ENCODE measurements around the gene TTC6.

TTC6 gene

DNA sequence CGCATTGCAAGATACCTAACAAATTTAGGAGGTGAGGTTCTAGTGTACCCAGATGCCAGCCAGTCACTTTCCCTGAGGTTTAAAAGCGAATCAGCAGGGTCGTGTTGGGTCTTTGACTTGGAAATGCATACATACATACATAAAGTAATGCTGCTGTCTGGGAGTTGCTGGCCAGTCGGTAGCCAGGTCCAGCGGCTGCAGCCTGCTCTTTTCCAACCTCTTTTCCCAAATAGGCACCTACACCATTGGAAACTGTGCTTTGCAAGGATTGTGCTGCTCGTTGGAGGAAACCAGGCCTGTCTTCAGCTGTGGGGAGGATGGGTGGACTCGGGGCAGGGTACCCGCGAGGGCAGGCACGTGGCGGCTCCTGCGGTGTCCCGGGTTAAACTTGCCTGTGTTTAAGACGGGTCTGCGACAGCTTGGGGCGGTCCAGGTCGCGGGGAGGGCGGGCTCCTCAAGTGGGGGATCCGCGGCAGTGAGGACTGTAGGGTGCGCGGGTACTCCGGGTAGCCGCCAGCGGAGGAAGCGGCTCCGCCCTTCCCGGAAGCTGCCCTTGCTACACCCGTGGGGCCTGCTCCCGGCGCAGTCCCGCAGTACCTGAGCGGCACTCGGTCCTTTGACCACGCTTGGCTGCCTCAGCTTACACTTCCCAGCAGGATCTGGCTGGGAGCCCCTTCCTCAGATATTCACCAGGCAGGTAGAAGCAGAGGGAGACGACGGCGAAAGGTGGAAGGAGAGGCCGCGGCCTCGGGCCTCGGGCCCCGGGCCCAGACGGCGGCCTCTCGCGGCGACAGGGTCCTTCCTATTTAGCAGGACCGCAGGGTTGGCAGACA is 2.7 kb downstream of the TTC6 start:
- DNase-seq = no peak

DNA sequence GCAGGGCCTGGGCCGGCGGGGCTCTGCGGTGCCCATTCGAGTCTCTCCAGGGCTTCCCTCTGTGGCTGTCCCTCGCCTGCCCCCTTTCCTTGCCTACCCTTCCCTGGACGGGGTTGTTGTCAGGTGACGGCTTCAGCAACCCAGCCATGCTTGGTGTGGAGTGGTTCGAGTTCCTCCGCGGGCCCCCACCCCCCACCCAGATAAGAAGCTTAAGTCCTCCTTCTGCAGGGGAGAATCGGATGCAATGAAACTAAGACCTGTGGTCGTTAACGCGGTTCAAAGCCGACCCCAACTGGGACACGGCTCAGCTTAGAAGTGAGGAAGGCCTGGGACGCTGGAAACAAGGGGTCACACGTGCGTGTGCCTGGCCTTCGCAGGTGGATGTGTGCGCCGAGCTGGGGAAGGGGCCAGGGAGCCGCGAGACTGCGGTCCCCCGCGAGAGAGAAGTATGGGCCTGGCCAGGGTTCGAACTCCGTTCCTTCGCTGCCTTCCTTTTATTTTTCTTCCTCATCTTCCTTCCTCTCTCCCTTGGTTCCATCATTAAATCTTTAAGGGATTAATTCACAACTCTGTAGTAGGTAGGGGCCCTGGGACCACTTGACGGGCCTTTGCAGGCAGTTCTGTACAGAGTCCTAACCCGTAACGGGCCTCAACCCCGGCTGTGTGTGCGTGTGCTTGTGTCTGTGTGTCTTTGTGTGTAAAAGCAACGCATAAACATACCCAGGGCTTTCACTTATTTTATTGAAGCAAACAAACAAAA is 3.5 kb downstream of the TTC6 start:
- DNase-seq = no peak

DNA sequence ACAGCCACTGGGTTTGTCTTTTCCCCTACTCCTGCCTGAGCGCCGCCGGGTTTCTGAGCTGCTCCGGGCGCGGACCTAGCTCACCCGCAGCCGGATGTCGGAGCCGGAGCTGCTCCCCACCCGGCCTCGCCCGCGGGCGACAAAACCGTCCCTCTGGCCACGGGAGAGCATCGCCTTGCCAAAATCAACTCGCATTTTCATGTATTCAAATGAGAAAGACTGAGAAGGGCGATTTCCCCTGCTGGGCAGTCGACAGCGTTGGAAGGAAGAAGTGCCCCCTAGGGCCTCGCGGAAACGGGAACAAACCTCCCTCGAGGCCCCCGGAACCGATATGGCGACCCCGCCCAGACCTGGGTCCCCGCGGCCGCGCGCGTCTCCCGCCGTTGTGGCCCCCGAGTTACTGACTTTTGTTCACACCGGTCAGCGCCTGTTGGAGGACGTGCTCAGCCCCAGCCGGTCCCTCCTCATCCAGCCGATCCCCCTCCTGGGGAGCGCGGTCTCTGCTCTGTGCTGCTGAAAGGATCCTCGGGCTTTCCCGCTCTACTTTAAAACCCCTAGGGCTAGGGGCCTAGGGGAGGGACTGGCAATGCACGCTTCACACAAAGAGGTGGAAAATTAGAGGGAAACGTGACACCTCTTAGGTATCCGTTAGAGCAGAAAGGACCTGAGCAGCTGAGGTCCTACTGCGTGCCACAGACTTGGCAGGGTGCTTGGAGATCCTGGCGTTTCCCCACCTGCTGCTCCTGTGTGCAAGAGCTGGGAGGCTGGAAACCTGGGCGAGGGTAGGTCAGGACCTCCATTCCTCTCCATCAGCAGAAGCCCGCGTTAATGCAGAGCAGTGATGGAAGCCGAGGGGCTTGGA is 4.3 kb downstream of the TTC6 start:
- no peak for DNase-seq

DNA sequence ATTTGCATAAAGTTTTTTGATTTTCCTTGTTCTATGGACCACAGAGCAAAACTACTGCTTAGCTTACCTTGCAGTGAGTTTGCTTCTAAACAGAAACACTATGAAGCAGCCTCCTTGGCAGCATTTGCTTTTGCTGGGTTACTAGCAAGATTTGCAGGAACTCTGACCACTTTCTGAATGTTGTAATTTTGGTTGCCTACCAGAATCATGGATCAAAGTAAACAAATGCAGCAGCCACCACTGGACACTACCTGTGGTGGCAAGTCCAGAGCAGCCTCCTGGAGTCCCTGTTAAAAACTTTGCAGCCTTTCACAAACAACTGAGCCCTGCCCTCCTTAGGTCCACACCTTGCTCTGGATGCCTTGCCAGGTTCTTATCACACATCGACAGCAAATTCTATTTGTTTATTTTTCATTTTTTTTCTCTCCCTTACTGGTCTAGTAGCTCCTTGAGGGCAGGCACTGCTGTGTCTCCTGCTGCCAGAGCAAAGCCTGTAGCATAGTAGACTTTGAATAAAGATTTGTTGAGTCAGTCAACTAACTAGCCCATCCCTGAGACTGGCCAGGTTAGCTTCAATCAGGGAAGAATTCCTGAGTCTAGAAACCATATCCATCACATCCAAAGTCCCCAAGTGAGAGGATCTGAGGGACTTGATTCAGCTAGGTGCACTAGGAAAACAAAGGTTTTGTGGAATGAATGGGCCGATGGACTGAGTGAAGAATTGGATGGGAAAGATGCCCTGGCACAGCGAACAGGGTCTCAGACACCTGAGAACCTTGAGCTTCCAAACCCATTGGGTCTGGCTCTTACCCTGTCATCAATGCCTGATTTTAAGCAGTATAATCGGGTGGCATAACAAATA is 5.7 kb downstream of the TTC6 start:
- DNase-seq = no peak

DNA sequence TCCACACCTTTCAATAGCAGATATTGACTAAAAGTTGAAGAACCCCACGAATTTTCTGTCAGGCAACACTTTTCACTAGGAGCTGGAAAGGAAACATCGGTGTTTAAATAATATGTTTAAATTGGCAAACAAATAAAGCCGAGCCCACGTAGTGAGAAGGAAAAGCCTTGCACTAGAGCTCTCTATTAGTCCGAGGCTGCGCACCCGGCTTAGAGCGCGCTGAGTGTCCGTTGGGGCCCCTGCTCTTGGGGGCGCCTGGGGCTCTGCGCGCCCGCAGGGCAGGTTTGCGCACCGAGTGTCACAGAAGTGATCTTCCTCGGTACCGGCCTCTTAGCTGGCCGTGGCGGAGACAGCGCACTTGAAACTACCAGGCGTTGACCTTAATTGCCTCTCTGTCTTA is 6.4 kb downstream of the TTC6 start:
- no peak for DNase-seq

DNA sequence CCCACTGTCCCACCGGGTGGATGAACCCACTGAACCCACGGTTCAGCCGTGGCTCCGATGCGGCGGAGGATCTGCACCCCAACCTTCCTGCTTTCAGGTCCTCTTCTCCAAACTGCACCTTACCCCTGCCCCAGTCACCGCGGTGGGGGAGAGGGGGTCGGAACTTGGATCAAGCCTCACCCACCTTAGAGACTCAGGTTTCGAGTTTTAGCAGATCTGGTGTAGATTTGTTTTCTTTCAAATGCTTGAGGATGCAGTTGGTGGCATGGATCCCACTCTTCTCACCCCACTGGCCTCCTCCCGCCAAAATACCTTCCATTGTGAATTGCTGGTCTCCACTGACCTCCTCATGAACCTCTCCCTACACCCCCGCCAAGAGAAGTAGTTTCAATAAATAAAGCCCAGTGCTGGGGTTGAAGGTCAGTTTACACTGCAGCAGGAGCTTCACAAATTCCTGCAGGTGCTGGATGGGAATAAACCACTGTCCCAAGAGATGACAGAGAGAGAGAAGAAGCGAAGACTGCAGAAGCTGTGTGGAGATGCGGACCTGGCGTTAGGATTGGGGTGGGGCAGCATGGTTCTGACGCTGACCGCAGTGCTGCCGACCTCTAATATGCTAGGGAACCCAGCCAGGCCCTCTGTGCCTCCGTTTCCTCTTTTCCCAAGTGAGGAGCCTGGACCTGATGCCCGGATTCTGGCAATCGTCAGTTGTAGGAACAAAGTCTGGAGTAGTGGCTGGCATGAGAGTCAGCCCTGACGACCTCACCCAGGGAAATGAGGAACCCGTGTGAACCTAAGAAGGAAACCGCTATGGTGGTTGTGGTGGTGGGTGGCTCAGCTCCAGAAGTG is 7.4 kb downstream of the TTC6 start:
- DNase-seq = no peak

DNA sequence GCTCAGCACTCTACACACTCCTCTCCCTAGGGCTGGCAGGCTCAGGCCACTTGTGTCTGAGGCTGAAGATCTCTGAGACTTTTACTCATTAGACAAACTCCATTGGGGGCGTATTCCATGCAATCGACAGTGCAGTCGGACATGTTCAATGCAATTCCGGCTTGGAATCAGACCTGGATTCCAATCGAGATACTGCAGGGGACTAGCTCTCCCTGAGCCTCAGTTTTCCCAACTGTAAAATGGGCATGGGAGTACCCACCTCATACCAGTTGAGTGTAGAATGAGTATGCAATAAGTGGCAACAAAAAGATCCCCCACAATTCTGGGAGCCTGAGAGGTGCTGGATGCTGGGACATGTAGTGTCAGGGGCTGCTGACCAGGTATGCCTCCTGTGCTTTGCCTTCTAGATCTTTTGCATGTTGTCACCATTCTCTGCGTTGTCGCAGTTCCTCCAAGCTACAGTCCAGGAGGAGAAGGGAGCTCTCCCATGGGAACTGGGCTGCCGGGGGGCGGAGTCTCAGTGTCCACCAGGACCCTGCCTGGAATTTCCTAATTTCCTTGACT is 8.3 kb downstream of the TTC6 start:
- no peak for DNase-seq

DNA sequence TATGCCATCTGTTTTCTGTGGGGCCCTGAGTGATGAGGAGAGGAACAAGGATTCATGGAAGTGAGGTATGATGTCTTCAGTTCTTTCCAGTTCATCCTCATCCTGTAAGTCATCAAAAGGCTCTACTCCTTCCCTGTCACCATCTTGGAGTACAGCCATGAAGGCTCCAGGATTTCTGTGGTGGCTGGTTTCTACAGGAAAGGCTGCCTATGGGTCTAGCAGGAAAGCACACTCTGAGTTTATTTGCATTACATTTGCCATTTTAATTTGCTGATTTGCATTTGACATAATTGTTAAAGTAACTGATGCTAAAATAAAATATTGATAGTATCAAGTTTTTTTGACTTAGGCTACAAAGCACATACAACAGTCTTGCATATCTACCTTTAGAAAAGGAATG is 11.2 kb downstream of the TTC6 start:
- no peak for DNase-seq

DNA sequence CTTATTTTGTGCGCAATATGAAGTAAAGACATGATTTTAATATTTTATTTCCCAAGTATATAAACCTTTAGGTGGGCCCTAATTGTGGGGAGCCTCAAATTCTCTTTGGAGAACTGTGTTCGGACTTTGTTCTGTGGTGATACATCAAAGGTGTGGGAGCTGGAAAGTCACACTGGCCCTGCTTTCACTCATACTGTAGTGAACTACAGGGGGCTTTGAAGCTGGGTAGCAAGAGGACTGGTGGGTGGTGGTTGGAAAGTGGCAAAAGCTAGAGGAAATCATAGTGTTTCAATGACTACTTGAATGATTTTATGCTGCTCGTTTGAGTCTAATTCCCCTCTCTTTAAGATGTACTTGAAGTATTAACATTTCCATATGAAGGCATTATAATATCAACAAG is 13.2 kb downstream of the TTC6 start:
- no peak for DNase-seq

DNA sequence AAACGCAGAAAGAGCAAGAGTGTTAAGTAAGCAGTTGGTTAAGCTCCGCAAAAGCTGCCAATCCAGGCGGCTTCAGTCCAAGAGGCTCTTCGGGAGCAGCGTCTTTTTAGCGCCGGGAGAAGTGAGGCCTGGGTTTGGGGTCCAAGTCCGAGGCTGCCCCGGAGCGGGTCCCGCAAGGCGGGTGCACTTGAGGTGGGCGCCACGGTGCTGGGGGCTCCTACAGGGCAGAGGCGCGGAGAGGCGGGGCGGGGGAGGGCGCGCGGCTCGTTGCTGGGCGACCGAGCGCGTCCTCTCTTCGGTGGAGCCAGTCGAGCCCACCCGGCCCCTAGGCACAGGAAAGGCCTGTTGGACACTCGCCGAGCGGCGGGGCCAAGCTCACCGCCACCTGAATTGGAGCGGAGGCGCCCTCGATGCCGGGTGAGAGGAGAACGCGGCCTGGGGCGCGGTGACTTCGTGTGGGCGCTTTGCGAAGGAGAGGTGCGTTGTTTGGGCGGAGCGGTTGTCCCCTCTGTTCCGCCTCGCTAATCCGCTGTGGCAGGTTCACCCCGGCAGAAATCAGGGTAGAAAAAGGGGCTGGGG is 15.6 kb downstream of the TTC6 start:
- no peak for DNase-seq

DNA sequence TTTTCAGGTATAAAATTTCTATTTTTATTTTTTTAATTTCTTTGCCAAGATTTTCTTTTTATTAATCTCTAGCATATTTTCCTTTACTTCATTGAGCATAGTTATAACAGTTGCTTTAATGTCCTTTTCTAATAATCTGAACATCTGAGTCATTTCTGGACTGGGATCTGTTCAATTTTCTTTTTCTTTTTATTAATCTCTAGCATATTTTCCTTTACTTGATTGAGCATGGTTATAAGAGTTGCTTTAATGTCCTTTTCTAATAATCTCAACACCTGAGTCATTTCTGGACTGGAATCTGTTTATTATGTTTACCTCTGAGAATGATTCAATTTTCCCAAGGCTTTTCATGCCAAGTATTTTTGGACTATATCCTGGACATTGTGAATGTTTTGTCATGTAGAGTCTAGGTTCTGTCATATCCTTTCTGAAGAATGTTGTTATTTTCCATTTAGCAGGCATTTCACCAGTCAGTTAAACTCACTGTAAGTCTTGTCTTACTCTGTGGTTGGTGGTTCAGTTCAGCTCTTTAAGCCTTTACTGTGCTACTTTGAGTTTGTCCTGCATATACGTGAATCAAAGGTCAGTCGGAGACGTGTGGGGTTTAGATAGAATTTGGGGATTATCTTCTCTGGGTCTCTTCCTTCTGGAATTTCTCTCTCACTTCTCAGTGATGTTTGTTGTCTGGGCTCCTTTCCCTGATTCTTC is 20.3 kb downstream of the TTC6 start:
- DNase-seq = no peak

DNA sequence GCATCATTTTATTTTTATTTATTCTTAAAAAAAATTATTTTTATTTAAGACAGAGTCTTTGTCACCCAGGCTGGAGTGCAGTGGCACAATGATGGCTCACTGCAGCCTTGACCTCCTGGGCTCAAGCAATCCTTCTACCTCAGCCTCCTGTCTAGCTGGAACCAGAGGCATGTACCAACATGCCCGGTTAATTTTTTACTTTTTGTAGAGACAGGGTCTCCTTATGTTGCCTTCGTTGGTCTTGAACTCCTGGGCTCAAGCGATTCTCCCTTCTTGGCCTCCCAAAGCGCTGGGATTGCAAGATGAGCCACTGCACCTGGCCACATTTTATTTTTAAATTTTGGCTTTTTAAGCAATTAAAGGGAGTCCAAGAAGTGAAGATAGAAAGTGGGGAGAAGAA is 21.4 kb downstream of the TTC6 start:
- no peak for DNase-seq

DNA sequence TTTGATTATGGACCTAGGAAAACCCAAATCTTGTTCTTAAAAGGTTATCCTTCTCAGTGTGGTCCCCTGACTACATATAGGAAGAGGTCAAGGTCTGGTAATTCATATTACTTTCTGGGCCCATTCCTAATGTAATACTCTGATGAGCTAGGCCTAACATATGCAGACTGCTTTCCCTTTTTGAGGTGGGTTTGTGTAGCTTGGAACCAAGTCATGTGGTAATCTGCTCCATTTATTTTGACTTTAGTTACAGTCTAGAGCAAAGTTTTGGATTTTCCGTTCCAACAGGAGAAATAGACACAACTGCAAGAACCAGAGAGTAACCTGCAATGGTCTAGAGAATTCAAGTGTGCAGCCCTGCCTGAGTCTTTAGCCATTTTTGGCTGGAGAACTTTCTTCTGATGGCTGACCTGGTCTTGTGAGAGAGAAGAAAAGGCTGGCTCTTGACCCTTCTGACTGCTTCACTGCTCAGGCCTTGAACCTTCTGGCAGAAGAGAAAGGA is 22.5 kb downstream of the TTC6 start:
- DNase-seq = no peak

DNA sequence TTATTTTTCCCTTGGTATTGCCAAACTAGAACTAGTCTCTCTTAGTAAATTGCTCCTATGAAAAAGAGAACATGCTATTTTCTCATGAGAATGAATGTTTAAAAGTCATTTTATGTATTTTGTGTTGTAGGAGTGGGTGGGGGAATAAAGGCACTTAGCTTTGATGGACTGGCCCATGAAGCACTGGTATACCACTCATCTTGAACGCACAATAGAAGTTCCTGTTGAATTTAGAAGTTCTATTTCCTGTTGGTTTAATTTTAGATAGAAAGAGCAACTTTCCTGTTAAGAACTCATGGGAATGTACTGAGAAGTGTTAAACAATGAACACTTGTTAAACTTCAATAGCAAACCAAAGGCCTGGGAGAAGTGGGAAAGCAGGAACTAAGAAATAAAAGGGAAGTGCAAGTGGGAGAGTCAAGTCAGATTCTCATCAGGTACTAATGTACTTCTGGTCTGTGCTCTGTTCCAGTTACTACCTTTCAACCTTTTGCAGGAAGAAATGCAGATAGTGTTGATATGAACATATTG is 23.1 kb downstream of the TTC6 start:
- no peak for DNase-seq

DNA sequence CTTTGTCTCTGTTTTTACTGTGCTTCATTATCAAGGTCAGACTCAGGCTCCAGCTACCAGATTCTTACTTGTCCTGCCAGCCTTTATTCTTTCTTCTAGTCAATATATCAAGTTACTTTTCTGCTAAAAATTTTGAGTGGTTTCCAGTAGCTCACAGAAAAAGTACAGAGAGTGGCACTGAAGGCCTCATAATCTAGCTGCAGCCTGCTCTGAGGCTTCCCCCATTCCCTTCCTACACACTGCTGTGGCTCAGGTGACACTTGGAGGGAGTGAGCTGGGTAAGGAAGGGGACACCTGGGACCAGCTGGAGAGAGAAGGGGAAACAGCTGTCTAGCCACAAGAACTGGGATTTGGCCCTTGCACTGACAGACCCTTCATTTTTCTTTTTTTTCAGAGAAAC is 25.4 kb downstream of the TTC6 start:
- DNase-seq = no peak

DNA sequence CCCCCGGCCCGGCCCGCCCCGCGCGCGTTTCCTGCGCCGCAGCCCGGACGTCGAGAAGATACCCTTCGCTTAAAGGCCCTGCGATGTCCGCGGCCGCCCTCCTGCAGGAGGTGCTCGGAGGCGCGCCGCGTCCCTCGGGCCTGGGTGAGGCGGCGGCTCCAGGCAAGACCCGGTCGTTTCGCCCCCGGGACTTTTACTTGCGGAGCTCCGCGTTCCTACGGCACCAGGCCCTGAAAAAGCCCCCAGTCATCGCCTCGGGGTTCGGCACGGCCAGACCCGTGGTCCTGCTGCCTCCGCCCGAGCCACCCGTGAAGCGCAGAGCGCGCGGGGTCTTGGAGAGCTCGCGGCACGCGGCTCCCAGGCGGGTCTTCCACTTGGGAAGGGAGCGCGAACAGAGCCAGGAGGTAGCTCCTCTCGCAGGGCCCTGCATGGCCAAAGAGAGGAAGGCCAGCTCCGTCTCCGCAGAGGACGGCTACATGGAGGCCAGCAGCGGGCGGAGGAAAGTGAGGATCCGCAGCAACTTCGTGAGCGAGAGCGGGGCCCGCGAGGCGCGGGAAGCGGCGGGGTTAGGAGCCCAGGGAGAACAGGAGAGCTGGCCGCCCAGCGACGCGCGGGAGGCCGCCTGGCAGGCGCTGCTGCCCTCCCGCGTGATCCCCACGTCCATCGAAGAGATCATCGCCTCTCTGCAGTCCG is 26.9 kb downstream of the TTC6 start:
- peak; percentile 45 for DNase-seq

DNA sequence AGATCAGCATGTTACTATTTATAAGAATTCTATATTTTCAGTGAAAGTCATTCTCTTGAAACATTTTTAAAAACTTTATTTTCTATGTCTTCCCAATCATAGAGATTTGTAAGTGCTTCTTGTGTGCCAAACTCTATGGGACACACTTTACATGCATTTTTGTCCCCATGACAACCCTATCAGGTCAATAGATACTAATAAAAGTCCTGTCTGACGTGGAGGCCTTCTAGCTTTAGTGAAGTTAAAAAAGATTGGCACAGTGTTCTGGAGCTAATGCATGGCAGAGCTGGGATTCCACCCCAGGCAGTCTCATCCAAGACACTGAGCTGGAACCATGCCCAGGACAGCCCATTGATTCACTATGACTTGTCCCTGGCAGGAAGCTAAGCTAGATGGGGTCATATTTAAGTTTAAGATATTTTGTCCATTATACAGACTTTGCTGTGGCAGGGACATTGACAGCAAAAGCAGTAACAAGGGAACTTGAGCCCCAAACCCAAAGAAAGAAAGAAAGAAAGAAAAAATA is 28.1 kb downstream of the TTC6 start:
- peak; percentile 86 for DNase-seq

DNA sequence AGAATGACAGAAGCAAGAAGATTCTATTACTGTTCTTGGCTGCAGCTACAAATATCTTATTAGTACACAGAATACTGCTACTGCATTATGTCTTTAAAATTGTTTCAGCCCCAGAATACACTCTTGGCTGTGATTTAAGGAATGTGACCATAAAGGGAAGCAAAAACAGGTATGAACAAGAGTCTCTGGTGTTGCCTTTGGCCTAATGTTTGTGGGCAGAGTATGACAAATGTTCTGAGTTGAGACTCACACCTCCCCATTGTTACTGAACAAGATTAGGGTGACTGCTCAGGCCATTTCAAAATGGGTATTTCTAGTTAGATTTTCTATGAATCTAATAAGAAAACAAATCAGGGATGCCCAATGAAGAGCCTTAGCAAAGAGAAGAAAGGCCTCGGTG is 28.5 kb downstream of the TTC6 start:
- no peak for DNase-seq
